HFFc6 (cell line): ENCODE measurements around the gene JARID2. TPM values are rescaled to one million over a fixed set of nuclear protein-coding genes. Genes with fewer than 3 reads are reported as not detected.

Experiments
- DNase-seq: peaks from one replicate; pipeline ENCODE4 v3.0.0-alpha.2; 2018
- H3K27ac Mint-ChIP-seq: 2 replicates; pipeline ENCODE4 v1.8.0; 2020; ENCODE audit warnings: mild to moderate bottlenecking, mixed read lengths
- H3K27me3 Mint-ChIP-seq: 2 replicates; pipeline ENCODE4 v1.8.0; 2021; ENCODE audit warnings: mild to moderate bottlenecking, moderate library complexity, mixed read lengths; ENCODE audit not compliant: insufficient read depth
- H3K36me3 Mint-ChIP-seq: 2 replicates; pipeline ENCODE4 v1.8.0; 2021; ENCODE audit warnings: low read depth, mixed read lengths
- H3K4me1 Mint-ChIP-seq: 2 replicates; pipeline ENCODE4 v1.8.0; 2020; ENCODE audit warnings: low read depth, mixed read lengths
- H3K4me3 Mint-ChIP-seq: 2 replicates; pipeline ENCODE4 v1.8.0; 2020; ENCODE audit warnings: mild to moderate bottlenecking, moderate library complexity, mixed read lengths
- H3K9me3 Mint-ChIP-seq: 2 replicates; pipeline ENCODE4 v1.8.0; 2020; ENCODE audit warnings: mild to moderate bottlenecking, mixed read lengths
- CTCF ChIP-seq: fragments of 200-600 bp; sonication (generic); IDR thresholded peaks from 2 replicates; pipeline ENCODE4 v1.5.0; 2021; ENCODE audit warnings: antibody characterized with exemption, mild to moderate bottlenecking
- total RNA-seq, 6 experiments: library from RNA; stranded (reverse); fragmentation: NEBNext Ultra II Directional; extraction: Animal tissue kit (Norgen Biotek cat#: 25700); gene quantifications; 2 replicates in 1 of 6; 3 replicates in 5 of 6; pipeline ENCODE4 v1.2.3, GENCODE V29; 2021

JARID2 gene
- total RNA-seq, 6 experiments from 2014 or later, result 8.3 to 10.1 (median 9.5) TPM

GRCh38 chr6:15516378-15516777 is 270.5 kb downstream of the JARID2 start:
- H3K9me3 Mint-ChIP-seq, result no peaks in the 10 kb centered on the region
- no peak overlapping the region for H3K27ac Mint-ChIP-seq
- H3K4me3 Mint-ChIP-seq, result no peak overlapping the region
- peaks cover 17% of the 10 kb centered on the region for H3K36me3 Mint-ChIP-seq
- H3K4me1 Mint-ChIP-seq, result no peaks in the 10 kb centered on the region
- no peak for TF ChIP-seq CTCF
- DNase-seq, result no peak
- H3K27me3 Mint-ChIP-seq, result peaks cover 17% of the 10 kb centered on the region

- Mint-ChIP-seq H3K27me3 (peaks cover 14% of the 10 kb centered on the region), H3K4me3 (no peak overlapping the region), H3K9me3 (no peaks in the 10 kb centered on the region), H3K36me3 (peaks cover 17% of the 10 kb centered on the region), H3K27ac (no peak overlapping the region), H3K4me1 (no peaks in the 10 kb centered on the region)
- no peak for TF ChIP-seq CTCF
- no peak for DNase-seq
Observed at GRCh38 chr6:15516923-15517560, 271.2 kb downstream of the JARID2 start.

GRCh38 chr6:15517600-15517999 is 271.7 kb downstream of the JARID2 start:
- no peak overlapping the region for H3K4me3 Mint-ChIP-seq
- TF ChIP-seq CTCF, result no peak
- no peak overlapping the region for H3K27ac Mint-ChIP-seq
- peaks cover 20% of the 10 kb centered on the region for H3K36me3 Mint-ChIP-seq
- peaks cover 13% of the 10 kb centered on the region for H3K27me3 Mint-ChIP-seq
- H3K9me3 Mint-ChIP-seq, result no peaks in the 10 kb centered on the region
- H3K4me1 Mint-ChIP-seq, result no peaks in the 10 kb centered on the region
- no peak for DNase-seq

GRCh38 chr6:15518057-15518456 is 272.2 kb downstream of the JARID2 start:
- Mint-ChIP-seq H3K9me3 (no peaks in the 10 kb centered on the region), H3K27me3 (peaks cover 13% of the 10 kb centered on the region), H3K4me3 (no peak overlapping the region), H3K27ac (no peak overlapping the region), H3K4me1 (no peaks in the 10 kb centered on the region), H3K36me3 (peaks cover 24% of the 10 kb centered on the region)
- DNase-seq, result no peak
- TF ChIP-seq CTCF, result no peak

- Mint-ChIP-seq H3K9me3 (no peaks in the 10 kb centered on the region), H3K36me3 (peaks cover 29% of the 10 kb centered on the region), H3K27me3 (peaks cover 16% of the 10 kb centered on the region), H3K4me1 (no peaks in the 10 kb centered on the region), H3K27ac (no peak overlapping the region), H3K4me3 (no peak overlapping the region)
- no peak for TF ChIP-seq CTCF
- DNase-seq, result no peak
Observed at GRCh38 chr6:15518878-15519277, 273.0 kb downstream of the JARID2 start.
